Ureter (tissue), 1 donor: ENCODE measurements around the gene SPINK8. TPM values are rescaled to one million over a fixed set of nuclear protein-coding genes. Genes with fewer than 3 reads are reported as not detected.
"Not testable (repeated sequence)": the region's sequence is repeated elsewhere in the genome, so short reads cannot be mapped to it uniquely, and the experiment has no call there.

Experiments used
- DNase-seq: peaks from one replicate; pipeline ENCODE4 v3.0.0-alpha.2; 2020; ENCODE audit warnings: low spot score
- total RNA-seq: library from RNA; stranded (reverse); gene quantifications from one replicate; pipeline ENCODE4 v1.2.4, GENCODE V29; 2023
- donor health status: DM: yes; HTN: yes; CAD: no.

SPINK8 gene
- total RNA-seq: 12.0 TPM

DNA sequence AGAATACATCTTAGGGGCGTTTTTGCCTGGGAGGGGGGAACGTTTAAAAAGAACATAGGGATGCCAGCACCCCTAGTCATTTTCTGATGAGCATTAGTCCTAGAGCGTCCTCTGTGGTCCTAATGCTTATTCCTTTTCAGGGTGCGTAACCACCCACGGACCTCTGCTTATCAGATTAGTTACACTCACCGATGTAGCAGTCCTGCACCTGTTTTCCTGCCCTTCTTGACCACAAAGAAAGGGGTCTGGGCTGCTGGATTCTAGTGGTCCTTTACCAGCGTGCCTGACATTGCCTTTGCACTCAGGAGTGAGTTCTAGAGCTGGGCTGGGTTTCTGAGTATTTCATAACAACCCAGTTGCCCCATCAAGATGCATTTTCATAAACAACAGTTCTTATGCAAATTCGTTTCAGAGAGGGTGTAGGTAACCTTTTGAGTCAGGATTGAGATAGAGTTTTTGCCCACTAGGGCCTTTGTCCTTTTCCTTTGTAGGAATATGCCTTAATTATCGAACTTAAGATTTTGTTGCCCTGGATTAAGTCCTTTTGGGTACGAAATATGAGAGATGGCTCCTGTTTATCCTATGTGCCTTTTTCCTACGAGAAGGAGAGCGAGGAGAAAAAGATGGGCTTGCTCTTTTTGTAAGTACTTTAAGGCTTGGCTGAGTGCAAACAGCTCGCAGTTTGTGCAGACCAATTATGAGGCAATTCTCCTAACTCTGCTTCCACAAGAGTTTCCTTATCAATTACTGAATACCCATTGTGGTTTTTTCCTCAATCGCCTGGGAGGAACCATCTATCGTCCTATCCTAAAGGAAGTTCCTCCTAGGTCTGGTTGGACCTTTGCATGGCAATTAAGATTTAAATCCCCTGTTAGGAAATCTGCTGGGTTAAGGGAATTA is at the start of gene SPINK8:
SPINK8 (minus strand) TSS at position 316 of the 900 bp plus-strand sequence. CDS start 5,320 bp downstream, outside the sequence.
- not testable (repeated sequence) for DNase-seq

DNA sequence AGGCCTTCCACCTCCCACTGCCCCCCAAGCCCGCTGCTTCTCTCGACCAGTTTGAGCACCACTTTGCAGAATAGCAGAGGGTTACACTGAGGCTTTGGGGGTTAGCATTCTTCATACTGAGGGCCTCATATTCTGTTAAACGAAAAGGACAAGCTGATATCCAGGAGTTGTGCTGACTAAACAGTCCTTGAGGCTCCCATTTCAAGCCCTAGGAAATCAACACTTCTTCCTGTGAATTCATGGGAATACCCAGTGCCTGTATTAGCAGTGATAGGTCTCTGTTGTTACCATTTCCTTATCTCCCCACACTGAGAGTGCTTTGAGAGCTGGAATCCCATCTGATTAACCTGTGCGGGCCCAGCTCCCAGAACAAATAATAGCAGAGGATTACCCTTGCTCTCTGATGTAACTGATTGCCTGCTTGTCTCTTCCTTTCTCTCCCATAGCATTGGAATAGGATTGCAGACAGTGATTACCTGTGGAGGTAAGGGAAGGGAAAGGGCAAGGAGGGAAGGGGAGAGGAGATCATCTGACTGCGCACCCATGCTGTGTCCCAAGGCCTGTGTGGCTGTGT is 39.5 kb upstream of the SPINK8 start:
- no peak for DNase-seq

DNA sequence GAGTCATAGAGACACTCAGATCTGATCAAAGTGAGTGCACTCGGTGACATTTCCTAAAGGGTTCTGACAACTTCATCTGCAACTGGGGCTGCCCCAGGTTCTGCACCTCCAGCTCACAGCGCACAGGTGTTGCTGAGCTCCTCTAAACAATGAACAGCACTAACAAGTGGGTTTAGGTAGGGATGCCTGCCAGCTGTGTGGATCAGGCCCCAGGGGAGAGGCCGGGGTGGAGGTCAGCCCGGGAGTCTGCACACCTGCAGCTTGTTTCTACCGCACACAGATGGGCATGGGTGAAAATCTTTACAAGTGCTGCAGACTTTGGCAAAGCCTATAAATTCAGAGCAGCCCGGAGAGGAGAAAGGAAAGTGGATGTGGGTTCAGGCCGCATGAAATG is 38.9 kb upstream of the SPINK8 start:
- DNase-seq: no peak

DNA sequence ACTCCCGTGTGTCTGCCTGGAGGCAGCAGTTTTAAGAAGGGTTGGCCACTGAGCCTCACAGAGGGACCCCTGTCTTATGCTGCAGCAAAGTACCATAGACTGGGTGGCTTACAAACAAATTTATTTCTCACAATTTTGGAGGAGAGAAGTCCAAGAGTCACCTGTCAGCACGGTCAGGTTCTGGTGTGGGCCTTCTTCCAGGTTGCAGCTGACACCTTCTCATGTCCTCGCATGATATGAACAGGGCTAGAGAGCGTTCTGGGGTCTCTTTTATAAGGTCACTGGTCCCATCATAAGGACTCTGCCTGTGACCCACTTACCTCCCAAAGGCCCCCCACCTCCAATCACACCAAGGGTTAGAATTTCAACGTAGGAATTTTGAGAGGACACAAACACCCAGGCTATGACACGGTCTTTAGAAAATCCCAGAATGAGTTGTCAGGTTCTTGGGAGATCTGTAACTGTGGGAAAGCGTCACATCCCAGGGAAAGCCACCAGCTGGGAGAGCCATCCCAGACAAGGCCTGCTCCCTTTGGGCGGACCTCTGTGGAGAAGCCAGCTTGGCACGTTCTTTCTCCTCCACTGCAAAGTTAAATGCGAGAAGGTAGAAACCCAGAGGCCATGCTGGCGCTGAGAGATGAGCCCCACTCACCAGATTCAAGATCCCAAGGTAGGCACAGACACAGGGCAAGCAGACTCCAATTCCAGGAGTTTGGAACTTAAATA is 38.4 kb upstream of the SPINK8 start, which contains the start of gene FBXW12:
FBXW12 (plus strand) TSS at position 569 of the 726 bp plus-strand sequence. CDS start 549 bp downstream, outside the sequence.
- no peak for DNase-seq

DNA sequence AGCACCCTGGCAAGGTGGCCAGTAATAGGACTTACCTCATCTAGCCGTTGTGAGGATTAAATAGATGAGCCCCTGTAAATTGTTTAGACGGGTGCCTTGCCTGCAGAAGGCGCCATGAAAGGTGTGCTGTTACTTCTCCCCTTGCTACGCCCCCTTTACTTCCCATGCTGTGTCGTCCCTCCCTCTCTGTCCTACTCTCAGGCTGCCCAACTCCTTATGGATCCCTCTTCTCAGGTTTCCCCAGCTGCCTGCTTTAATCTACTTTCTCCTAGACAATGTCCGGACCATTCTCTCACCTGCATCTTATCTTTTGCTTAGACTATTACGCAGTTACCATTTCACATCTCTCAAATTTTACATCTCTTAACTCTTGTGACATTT is 36.9 kb upstream of the SPINK8 start:
- DNase-seq: no peak

DNA sequence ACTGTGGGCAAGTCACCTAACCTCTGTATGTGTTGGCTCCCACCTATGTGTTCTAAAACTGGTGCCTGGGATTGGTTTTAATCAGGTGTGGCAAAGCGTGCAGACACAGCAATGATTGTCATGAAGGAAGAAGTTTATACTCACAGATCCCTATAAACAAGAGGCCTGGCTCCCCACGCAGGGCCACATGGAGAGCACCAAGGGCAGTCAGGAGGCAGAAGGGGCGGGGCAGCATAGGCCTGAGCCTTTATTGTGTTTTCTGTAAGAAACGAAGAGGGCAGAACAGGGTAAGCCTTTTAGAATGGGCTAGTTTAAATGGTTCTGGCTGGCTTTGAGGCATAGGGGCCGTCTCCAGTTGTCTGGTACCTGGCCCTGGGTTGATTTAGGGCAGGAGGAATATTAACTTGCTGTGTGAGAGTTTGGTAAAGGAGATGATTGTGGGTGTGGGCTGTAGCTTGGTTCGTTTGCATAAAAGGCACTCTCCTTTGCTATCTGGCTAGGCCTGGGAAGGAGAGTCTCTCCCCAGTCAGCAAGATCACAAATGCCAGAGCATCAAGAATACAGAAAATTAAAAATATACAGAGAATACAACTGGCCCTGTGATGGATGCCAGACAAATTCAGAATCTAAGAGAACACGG is 36.4 kb upstream of the SPINK8 start:
- no peak for DNase-seq

DNA sequence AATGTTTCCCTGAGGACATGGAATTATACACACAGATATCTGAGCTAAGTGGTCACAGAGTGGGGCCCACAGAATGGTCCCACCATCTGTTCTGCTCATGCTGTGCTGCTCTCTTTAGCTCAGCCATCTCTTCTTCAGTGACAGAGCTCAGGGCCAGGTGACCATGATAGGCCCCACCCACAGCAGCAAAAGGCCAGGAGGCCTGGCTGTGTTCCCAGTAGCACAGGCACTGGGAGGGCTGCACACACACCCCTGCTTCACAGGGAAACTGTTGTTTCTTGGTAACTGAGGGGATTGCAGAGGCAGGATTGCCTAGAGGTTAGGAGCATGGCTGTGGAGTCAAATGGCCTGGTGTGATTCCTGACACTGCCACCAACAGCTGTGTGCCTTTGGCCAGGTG is 33.7 kb upstream of the SPINK8 start:
- DNase-seq: no peak

DNA sequence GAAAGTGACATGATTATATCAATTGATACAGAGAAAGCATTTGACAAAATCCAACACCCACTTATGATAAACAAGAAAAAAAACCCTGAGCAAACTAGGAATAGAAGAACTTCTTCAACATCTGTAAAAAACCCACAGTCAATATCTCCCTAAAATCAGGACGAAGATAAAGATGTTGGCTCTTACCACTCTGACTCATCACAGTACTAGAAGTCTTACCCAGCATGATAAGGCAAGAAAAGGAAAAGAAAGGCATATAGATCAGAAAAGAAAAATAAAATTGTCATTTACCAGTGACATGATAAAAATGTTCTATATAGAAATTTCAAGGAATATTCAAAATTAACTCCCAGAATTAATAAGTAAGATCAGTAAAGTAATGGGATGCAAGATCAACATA is 31.4 kb upstream of the SPINK8 start:
- no peak for DNase-seq

DNA sequence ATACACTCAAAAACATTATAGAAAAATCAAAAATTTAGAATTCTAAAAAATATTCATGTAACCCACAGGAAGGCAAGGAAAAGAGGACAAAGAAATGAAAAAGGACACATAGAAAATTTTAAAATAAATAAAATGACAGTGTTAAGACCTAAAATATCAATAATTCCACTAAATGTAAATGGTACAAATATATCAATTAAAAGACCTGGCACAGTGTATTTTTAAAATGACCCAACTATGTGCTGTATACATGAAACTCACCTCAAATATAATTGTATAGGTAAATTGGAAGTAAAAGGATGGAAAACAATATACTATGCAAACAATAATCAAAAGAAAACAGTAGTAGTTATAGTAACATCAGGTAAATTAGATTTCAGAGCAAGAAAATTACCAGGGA is 28.5 kb upstream of the SPINK8 start:
- no peak for DNase-seq

DNA sequence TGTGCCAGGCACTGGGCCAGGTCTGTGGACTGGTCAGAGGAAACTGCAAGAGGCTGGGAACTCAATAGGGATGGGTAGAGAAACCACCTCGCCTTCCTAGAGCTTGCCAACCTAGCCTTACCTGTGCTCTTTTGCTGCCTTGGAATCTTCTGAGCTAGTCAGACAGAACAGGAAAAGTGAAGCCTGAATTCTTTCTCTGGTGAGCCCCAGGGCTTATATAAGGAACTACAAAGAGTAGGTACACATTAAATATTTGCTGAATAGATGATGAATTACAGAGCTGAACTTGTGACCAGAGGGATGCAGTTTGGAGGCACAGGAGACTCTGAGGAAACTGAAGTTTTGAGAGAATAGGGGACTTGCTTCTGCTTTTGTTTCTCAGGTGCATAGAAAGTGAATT is 23.0 kb upstream of the SPINK8 start:
- no peak for DNase-seq

DNA sequence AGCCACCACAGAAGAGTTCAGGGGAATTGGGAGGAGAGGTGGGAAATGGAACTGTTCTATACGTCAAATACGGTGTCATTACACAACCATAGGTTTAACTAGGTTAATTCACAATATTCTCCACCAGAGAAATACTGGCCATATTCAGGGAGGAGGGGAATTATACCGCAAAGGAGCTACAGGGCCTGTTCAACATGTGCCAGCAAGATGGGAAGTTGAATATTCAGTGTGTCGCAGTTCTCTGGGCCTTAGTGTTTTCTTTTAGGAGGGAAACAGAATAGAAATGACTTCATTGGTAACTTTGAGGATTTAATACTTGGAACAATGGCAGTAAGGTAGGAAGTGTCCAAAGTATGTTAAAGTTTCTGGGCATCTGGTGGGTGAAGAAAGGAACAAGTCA is 20.5 kb upstream of the SPINK8 start:
- no peak for DNase-seq

DNA sequence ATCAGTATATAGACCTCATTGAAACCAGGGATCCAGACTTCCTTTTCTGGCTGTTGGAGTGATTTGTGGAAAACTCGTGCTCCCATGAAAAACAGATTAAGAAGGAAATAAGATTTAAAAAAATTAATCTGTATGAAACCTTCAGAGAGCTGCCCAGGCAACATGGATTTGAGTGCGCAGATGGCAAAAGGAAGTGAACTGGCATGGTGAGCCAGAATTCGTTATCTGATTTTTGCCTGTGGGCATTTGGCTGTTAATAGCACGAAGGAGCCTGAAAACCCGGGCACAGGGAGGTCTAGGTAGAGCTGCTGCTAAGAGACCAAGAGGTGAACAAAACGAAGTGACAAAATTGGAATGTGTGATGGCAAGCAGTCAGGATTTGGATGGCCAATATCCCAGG is 19.1 kb upstream of the SPINK8 start:
- no peak for DNase-seq

DNA sequence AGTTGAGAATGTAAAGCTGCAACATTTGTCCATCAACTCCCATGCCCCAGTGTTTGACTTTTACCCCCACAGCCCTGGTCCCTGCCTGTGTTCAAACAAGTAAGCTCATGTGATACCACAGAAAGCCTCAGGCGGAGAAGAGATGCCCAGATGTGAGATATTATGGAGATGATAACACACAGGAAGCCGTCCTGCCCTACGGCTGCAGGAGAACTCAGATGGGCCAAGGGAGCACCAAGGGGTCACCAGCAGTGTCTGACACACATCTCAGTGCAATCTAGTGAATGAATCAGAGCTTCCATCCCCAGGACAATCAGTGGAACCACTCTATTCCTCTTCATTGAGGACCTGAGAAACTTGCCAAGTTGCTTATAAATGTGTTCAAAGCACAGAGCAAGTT is 14.0 kb upstream of the SPINK8 start:
- no peak for DNase-seq

DNA sequence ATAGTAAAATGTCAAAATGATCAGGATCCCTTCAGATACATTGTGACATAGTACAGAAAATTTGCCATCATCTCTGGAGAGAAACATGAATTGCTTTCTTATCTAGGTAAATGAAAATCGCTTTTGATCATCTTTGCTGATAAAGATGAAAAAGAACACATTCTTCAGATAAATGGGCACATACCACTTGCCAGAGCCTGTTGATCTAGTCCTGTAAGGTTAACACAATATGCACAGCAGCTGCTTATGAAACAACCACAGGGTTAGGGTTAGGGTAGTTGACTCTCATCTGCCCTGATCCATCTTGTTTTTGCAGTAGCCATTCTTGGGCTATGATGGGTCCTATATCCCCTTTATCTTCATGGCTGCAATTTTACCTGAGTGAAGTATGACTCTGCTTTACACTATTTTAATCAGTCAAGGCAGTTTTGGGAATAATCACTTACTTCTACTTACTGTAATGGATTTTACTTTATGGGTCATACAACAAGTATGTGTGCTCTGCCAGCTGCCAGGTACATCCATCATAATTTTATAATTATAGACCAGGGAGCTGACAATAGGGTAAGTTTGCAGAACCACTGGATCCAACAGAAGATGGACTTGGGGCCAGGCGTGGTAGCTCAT is 12.6 kb upstream of the SPINK8 start:
- DNase-seq: no peak

DNA sequence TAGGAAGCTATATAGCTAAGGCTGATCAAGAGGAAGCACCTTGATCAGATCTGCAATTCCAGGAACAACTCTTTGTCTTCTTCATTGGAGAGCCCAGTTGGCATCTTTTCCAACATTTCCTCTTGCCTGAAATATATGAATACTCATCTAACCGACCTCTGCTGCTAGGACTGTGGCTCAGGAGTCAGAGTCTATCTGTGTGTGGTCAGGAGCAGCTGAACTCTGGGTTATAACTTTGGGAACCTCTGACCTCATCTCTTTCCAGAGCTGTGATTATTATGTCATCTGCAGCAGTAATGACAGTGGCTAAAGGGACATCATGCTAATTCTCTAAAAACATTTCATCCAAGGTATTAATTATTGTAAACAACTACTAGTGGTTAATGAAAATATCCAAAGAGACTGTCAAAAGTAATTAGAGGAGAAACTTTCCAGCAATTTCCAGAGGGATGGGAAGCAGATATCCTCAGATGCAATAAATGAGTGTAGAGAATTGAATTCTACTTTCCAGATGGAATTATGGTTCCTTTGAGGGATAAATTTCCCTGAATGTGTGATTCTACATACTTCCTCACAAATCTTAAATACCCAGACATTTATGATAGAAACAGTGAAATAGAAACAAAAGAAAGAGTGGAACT is 11.5 kb upstream of the SPINK8 start:
- no peak for DNase-seq

DNA sequence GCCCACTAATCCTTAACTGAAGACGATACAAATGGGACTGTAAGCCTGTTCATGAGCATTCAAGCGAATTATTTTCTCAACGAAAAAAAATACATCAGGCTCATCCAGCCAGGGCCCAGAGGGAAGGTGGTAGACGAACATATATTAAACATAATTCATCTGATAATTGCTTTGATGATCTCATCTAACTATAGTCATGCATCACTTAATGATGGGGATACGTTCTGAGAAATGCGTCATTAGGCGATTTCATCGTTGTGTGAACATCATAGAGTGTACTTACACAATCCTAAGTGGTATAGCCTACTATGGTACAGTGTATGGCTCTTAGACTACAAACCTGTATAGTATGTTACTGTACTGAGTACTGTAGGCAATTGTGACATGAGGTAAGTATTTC is 10.0 kb upstream of the SPINK8 start:
- DNase-seq: no peak

DNA sequence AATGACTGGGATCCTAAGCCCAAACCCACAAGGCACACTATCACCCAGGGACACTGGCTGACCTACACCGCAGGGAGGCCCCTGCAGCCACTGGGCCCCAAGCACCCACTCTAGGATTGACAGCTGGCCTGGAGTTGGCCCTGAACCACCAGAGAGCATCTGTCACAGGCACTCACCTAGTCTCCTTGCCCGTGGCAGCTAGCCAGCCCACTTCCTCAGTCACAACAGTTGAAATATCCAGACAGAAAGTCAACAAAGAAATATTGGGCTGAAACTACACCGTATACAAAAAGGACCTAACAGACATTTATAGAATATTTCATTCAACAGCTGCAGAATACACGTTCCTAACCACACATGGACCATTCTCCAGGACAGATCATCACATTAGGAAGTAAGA is 5.2 kb upstream of the SPINK8 start:
- no peak for DNase-seq

DNA sequence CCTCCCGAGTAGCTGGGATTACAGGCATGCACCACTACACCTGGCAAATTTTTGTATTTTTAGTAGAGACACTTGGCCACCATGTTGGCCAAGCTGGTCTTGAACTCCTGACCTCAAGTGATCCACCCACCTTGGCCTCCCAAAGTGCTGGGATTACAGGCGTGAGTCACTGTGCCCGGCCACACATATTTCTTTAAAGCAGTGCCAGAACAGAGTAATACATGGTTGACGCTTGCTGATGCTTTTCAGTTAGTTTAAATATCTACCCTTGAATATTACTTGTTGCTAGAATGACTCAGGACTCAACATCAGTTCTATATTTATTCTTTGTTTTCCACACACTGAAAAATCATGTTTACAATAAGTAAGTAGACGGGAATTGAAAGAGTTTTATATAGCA is 4.1 kb upstream of the SPINK8 start:
- DNase-seq: not testable (repeated sequence)

DNA sequence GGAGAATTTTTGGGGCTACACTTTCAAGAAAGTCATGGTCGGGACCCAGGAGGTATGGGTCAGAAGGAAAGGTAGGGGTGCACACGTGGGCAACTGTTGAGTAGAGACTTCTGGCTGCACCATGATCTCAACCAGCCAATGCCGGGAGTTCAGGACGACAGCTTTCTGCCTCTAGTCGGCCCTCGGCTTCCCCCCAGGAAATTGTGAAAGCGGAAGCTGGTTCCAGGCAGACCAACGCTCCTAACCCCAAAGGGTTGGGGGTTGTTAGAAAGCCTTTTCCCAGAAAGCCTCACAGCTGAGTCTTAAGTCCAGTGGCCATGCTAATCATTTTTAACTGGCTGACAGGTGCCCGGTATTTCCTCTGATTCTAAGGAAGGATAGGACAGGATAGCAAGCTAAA is 1.8 kb upstream of the SPINK8 start:
- not testable (repeated sequence) for DNase-seq

DNA sequence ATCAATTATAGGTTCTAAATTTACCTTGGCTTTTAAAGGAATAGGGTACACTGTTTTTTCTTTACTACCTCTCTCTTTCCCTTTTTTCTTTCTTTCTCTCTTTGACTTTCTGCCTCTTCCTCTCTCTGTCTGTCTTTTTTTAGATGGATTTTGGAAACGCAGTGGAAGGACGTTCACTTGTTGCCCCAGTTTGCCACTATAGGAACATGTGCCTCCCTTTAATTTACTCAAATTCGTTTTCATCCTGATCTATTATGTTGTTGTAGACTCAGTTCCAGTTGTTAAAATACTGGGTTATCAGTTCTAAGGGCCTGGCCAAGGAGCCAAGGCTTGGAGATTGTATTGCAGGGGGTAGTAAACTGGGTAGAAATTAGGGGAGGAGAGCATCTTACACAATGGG is 1.1 kb upstream of the SPINK8 start:
- no peak for DNase-seq
